Stimulated activated CD4-positive, alpha-beta T cell treated with anti-CD3 and anti-CD28 coated beads, Interleukin-1b, Interleukin-23, amount 100 ng/mL, for 24 hours (primary cell): ENCODE data around the gene FLT4.

ENCODE experiments used
- DNase-seq, 4 experiments: peaks; one replicate each; pipeline ENCODE4 v3.0.0-alpha.2; 2020; ENCODE audit warnings: low read depth in 4 of 4, low spot score in 1 of 4

The FLT4 gene

DNA sequence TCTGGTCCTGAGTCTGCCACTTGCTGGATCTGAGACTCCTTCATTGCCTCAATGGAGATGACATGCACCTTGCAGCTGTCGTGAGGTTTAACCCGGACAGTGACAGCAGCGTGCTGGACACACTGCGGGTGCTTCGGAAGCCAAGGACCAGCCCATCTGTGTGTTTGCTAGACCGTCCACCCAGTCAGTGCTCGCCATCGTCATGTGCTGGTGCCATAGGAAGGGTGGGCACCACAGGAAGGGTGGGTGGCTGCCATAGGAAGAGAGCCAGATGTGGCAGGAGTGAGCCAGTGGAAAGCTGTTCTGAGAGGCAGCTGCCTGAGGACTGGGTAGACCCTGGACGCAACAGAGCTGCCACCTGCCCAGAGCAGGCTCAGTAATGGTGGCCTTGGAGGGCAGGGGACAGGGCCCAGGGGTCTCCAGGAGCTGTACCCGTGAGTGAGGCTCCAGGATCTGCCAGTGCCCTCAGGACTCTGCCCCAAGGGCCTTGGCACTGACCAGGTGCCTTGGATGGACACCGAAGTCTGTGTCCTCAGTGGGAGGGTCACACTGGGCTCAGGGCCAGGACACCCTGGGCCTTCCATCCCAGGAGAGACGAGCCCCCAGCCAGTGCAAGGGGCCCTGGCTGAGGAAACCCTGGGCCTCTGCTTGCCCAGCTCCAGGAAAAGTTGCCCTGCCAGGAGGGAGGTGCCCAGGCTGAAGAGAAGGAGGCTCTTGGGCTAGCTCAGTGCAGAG lies 21.8 kb downstream of the FLT4 start:
- no peak for DNase-seq

DNA sequence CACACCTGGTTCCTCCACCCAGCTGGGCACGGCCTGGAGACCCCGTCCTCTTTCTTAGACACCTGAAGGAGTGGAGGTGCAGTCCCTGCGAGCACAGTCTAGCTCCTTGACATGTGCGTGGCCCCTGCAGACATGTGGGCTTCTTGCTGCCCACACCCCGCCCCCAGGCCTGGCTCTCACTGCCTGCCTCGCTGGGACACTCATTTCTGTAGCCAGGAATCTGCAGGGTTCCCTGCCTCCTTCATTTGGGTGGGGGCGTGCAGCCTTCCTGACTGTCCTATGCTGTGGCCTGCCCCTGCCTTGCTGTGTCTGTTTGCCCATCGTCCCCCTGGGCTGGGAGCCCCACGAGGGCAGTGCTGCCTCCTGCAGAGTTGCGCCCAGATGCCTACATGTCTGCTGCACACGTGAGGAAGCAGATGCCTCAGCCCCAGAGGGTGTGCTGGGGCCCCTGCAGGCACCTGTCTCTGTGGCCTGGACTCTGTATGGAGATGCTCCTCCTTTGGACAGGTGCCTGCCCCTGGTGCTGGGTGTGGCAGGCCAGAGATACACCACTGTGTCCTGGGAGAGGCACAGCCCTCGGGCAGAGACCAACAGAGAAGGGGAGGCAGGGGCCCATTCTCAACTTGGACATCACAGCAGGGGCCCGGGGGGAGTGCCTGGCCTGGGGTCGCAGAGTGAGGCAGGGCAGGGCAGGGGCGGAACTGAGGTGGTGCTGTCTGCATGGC lies 22.6 kb downstream of the FLT4 start:
- DNase-seq, result no peak

DNA sequence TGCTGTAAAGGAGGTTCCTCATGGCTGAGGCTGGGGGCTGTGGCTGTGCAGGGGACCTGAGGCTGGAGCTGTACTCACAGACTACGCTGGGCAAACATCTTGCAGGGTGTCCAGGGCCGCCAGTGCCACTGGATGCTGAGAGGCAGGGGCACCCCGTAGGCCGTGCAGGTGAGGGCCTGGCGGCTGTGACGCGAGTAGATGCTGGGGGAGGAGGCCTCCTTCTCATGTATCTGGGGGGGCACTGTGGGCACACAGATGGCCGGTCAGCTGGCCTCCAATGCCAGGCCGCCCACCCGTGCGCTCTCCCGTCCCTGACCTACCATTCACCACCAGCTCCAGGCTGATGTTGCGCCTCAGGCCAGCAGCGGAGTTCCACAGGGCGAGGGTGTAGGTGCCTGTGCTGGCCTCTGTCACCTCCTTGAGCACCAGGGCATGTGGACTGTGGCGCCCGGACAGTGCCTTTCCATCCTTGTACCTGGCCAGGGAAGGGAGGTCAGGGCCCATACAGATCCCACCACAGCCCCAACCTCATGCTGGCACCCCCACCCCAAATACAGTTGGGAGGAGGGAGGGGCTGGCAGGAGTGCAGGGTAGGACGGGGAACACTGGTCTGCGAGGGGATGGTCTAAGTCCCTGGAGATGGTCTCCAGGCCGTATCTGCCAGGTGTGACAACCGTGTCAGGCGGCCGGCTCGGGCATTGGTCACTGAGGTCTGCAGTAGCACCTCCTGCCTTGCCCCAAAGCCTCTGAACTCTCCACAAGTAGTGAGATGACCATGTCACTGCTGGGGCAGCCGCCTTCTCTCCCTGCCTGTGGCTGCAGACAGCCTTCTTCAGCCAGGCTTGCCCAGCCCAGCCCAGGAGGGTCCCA lies 23.4 kb downstream of the FLT4 start:
- DNase-seq, result no peak

DNA sequence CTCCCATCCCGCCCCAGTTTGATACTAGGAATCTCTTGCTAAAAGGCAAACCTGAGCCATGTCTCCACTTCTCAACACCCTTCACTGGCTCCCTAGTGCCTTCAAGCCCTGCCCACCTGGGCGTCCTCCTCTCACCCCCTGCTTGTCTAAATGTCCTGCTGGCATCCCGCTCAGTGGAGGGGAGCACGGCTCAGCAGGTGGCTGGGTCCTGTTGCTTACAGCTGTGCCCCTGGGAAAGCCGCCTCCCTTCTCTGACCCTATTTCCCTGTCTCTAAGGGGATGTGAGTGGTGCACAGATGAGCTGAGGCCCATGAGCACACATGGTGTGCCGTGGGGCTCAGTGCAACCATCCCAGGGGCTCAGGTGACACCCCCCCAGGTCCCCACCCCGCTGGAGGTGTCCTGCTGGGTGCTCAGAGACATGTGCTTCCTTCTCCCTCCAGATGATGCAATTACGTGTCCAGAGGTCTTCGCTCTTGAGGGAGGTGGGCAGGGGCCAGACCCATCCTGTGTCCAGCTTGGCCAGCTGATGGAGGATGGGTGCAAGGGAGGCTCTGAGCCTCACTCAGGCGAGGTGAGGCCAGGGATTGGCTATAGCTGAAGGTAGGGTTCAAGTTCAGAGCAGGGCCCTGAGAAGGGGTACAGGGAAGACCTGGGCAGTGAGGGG lies 24.1 kb downstream of the FLT4 start:
- DNase-seq, result no peak

DNA sequence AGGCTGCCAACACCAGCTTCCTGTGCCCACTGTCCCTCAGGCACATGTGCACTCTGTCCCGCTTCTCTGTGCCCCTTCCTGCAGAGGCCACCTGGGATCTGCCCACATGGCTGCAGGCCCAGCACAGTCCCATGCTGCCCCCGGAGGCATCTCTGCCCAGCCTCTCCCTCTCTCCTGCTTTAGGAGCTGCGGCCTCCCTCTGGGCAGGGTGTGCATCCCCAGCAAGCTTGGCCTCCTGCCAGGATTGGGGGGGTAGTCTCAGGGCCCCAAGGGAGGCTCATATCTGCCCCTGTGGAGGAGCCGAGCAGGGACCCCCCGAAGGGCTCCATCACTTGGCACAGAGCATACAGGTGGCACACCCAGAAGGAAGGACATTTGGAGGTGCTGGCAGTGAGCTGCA lies 24.8 kb downstream of the FLT4 start:
- DNase-seq, result no peak

DNA sequence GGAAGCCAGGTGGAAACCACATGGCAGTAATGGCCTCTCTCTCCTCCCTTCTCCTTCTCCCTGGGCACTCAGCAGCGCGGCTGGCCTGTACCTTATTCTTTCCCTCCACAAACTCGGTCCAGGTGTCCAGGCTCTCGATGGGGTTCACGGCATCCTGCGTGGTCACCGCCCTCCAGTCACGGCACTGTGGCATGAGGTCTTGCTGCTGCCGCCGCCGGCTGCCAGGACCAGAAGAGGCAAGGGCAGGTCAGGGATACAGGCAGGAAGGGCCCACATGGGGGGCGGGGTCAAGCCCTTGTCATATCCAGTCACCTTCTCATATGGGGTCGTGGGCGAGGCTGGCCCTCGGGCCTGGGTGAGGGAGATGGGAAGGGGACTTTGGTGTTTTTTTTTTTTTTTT lies 25.6 kb downstream of the FLT4 start:
- no peak for DNase-seq

DNA sequence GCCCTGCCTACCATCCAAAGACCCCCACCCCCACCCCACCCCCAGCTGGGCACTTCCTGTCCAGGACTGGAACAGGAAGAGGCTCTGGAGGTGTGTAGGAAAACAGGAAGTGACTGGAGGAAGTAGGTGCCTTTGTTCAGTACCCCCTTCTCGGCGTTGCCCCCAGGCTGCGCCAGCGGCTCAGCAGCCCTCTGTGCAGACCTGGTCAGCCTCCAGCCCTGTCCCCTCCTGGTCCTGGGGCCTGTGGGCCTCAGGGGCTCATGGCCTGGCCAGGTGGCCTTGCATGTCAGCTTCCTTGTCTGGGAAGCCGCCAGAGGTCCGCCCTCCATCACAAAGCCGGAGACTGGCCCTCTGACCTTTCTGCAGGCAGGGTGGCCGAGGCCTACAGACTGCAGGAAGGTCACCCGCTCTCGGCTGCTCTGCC lies 26.0 kb downstream of the FLT4 start:
- DNase-seq, result no peak

DNA sequence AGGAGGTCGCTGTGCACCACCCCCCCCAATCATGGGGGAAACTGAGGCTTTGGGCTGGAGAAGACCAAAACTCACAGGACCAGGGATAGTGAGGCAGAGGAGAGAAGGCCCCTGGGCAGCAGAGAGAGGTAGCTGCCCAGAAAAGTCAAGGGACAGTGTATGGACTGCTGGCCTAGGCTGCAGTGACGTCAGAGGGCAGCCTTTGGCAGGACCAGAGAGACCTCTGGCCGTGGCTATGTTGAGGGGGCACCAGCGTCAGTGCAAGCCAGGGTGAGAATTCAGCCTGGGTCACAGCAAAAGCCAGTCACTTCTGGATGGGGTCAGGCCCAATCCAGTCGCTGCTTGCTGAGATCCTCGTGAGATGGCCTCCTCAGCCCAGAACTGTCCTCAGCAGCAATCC lies 26.5 kb downstream of the FLT4 start:
- no peak for DNase-seq

DNA sequence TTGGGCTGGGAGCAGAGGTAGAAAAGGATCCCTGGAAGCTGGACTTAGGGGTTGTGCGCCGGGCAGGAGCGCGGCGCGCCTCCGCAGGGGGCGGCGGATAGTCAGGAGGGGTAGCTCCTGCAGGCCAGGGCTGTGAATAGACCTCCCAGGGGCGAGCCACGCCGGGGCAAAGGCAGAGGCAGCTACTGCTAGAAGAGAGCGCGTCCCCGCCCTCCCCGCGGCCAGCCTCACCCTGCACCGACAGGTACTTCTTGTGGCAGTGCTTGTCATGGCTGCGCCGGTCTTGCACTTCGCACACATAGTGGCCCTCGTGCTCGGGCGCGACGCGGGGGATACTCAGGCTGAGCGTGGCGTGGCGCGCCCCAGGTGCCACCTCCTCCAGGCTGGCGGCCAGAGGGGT lies 28.1 kb downstream of the FLT4 start:
- no peak for DNase-seq

DNA sequence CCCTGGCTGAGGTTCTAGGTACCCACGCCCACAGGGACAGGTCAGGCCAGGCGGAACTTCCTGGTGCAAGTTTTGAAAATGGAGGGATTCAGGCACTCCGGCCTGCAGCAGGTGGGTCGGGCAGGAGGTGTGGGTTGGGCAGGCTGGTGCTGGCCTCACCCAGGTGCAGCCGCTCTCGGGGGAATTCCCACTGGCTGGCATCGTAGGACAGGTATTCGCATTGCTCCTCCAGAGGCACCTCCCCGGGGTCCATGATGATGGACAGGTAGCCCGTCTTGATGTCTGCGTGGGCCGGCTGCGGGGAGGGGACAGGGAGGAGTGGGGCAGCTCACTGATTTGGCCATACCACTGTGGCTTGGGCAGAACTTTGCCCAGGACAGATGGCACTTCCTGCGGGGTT lies 29.4 kb downstream of the FLT4 start:
- no peak for DNase-seq

DNA sequence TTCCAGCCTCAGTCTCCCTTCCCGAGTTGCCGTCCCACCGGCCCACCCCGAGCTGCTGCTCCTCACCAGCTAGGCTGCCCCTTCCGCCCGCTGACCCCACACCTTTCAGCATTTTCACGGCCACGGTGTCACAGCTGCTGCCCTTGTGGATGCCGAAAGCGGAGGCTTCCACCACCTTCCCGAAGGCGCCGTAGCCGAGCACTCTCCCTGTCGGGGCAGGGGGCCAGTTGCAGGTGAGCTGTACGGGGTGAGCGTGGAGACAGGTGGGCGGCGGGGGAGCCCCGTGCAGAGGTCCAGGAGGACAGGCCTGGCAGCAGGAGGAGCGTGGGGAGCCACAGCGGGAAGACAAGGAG lies 29.9 kb downstream of the FLT4 start:
- no peak for DNase-seq

DNA sequence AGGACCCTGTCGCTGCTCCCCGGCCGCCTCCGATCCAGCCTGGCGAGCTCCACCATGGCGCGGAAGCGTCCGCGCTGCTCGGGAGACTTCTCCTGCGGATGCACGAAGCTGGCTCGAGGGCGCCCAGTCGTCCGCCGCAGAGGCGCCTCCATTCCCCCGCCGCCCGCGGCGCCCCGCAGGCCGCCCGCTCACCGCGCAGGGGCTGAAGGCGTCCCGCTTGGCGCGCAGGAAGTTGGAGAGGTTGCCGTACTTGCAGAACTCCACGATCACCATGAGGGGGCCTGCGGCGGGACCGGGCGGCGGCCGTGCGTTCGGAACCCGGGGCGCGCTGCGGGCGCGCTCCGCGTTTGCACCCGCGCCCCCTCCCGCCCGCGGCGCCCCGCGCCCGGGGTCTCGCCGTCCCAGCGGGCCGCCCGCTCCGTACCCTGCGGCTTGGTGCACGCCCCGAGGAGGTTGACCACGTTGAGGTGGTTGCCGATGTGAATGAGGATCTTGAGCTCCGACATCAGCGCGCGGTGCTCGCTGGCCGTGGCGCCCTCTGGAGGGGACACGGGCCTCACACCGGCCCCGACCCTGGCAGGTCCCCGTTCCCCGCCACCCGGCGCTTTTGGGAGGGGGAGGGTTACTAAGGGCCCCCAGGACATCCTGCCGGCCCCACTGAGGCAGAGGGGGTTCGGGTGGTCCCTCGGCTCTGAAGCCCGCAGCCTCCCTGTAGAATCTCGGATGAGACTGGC lies 30.4 kb downstream of the FLT4 start:
- peak in 2 of 4 experiments; percentile 19 to 40 for DNase-seq

DNA sequence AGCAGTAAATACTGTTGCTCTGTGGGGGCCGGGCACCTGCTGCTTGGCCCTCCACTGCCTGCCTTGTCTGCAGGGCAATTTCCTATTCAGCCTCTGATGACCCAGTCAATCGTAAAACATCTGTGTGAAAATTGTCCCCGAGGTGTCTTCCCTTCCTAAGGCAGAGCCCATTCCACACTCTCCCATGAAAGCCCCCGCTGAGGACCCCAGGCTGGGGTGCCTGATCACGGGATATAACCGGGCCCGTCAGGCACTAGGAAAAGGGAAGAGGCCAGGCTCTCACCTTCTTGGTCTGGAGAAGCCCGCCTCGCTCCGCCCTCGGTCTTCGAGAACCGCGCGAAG lies 30.9 kb downstream of the FLT4 start:
- DNase-seq, result no peak

DNA sequence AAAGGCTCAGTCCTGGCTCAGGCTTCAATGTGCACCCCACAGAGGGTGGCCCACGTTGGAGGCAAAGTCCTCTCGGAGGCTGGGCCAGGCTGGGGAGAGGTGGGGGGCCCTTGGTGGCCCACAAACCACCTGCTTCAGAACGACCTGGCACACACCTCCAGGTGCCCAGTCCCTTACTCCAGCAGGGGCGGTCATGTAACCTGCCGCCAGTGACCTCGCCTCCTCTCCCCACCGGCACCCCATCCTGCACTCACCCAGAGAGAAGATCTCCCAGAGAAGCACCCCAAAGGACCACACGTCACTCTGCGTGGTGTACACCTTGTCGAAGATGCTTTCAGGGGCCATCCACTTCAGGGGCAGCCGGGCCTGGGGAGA lies 35.6 kb downstream of the FLT4 start:
- no peak for DNase-seq

DNA sequence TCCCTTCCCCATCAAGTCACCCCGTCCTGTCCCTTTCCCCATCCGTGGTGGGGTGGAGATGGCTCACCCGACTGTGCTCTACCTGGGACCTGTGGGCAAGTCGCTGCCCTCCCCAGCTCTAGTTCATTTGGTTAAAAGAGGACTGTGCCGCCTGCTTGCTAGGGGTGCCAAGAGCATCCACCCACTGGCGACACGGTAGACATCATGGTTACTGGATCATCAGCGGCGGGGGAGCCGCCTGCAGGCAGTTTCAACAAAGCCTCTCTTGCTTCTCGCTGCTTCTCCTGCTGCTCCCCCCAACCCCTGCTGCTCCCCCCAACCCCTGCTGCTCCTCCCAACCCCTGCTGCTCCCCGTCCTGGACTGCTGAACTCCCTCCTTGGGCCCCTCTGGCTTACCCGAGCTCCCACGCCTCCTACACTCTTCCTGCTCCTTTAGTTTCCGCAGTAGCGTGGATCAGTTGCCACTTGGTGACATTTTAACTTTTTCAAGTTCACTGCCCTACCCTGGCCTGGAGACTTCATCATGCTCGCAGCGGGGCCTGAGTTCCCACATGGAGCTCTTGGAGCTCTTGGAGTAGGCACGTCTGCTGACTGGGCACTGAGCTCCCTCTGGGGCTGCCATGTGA lies 36.1 kb downstream of the FLT4 start:
- DNase-seq, result no peak

DNA sequence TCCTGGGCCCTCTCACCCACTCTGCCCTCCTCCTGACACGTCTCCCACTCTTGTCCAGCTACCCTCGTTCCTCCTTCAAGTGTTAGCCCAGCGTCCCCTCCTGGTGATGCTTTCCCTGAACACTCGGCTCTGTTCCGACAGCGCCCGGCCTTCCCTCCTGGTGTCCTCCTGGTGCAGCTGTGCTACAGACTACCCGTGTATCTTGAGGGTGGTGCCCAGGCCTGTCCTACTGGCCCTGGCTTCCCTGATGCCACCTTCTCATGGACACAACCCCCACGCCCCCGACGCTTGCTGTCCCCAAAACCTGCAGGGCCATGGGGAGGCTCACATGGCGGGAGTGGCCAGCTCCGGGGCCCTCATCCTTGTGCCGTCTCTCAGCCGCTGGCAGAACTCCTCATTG lies 36.7 kb downstream of the FLT4 start:
- DNase-seq, result no peak

DNA sequence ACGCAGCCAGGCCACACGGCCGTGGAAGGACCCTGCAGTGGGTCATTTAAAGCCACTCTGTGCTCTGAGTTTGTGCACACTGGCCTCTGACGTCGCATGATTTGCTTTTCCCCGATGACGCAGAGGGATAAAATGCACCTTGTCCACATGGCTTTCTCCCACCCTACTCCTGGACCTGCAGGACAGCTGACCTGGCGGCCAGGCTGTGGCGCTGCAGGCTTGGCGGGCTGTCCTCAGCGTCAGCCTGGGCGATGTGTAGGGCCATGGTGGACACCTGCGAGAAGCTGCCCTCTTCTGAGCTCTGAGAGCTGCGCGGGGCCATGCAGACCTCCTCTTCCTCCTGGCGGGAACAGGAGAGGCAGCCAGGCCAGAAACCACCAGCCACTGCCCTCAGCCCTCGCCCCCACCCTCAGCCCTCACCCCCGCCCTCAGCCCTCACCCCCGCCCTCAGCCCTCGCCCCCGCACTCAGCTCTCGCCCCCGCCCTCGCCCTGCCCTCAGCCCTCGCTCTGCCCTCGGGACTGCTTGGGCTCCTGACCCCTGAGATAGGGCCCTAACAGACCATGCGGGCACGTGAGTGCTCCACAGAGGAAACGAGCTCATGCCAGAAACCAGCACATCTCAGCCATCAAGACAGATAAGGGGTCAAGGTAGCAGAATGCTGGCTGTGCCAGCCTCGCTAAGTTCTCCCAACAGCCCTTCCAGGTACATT lies 38.1 kb downstream of the FLT4 start:
- DNase-seq, result no peak

DNA sequence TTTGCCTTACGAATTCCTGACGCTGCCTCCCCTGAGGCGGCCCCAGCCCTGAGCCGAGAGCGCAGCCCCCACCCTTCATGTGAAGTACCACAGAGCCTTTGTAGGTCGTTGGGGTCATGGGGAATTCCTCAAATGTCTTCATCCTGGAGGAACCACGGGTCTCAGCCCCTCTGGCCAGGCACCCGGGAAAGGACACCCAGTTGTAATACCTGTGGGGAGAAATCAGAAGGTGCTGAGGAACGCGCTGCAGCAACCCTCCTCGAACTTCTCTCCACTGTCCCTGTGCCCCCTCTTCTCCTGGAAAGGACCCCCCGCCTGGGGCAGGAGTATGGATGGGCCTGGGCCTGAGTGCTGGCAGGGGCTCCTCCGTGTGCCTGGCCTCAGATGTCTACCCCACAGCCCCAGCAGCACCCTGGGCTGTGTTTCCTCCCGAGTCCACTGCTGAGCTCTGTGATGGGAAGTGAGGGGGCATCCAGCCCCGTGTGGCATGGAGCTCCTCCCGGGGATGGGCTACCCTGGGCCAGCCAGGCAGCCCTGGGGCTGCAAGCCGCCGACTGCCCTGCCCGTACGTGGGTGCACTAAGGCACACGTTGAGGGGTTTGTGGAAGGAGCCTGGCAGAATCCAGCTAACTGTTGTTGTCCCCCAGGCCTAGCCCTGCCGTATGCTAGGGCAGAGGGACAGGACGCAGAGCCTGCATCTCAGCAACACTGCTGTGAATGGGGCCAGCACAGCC lies 39.4 kb downstream of the FLT4 start:
- DNase-seq, result no peak

DNA sequence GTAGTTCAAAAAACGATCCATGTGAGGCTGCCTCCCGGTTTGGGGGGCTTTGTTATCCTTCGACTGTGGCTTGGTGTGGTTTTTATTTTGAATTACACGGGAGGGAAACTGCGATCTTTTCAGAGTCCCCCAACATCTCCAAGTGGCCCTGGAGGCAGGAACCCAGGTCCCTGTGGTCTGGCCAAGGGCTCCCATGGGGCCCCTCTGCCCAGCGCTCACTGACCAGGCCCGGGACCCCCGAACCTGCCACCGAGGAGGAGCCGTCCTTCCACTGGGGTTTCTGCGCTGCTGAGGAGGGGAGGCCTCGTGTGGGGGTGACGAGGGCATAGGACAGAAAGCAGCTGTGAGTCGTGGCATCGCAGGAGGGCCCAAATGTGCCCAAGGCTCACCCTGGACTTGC lies 40.0 kb downstream of the FLT4 start:
- no peak for DNase-seq
